OCI-LY3 (cell line): ENCODE data around the gene ZSWIM7.

Experiments
- EZH2phosphoT487 ChIP-seq: fragments of 200-600 bp; shearing (Covaris generic); IDR thresholded peaks from 2 replicates; pipeline ENCODE4 v1.6.1; 2018; ENCODE audit warnings: antibody characterized with exemption, mixed run types, low read depth
- TF ChIP-seq, protein P1 (sequence below): fragments of 200-600, 300-600 bp; sonication (generic); IDR thresholded peaks from 2 replicates; pipeline ENCODE4 v1.5.1; 2014; ENCODE audit warnings: antibody characterized with exemption, low read length, low read depth

DNA sequence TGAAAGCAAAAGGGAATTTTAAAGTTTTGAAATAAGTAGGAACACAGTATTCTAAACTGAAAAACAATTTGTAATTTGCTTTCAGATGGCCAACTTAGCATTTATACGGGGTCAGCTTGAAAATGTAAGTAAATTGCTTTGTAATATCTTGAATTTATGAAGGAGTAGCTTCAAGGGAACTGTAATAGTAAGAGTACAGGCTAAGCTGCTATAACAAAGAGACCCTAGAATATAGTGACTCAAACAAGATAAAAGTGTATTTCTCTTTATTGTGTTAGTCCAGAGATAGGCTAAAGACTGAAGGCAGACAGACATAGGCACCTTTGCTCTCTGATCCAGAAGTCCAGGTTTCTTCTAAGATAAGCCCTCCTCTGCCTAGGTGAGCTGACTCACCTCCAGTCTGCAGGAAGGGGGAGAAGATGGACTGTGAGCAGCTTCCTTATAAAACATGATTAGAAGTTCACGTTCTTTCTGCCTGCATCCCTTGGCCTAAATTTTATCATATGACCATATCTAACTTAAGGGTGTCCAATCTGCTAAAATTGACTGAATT lies 3.3 kb upstream of the ZSWIM7 start:
- TF ChIP-seq, protein P1, sequence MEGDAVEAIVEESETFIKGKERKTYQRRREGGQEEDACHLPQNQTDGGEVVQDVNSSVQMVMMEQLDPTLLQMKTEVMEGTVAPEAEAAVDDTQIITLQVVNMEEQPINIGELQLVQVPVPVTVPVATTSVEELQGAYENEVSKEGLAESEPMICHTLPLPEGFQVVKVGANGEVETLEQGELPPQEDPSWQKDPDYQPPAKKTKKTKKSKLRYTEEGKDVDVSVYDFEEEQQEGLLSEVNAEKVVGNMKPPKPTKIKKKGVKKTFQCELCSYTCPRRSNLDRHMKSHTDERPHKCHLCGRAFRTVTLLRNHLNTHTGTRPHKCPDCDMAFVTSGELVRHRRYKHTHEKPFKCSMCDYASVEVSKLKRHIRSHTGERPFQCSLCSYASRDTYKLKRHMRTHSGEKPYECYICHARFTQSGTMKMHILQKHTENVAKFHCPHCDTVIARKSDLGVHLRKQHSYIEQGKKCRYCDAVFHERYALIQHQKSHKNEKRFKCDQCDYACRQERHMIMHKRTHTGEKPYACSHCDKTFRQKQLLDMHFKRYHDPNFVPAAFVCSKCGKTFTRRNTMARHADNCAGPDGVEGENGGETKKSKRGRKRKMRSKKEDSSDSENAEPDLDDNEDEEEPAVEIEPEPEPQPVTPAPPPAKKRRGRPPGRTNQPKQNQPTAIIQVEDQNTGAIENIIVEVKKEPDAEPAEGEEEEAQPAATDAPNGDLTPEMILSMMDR: no peak
- TF ChIP-seq EZH2phosphoT487: no peak
